CD4-positive, alpha-beta memory T cell (primary cell): ENCODE results near the gene TREML1. TPM values are rescaled to one million over a fixed set of nuclear protein-coding genes. Genes with fewer than 3 reads are reported as not detected.
A peak's percentile ranks its signal among the peaks of the same experiment; 100 is the strongest.
"Not testable (repeated sequence)": the region's sequence is repeated elsewhere in the genome, so short reads cannot be mapped to it uniquely, and the experiment has no call there.

ENCODE experiments used
- CTCF ChIA-PET: fragments of 350-600 bp; sonication (Branson Sonifier 250); formaldehyde crosslinking; loops from one replicate; lab custom pipeline; 2021; ENCODE audit warnings: inconsistent platforms; ENCODE audit not compliant: partially characterized antibody; lab: Charles Lee
- POLR2A ChIA-PET: fragments of 350-600 bp; sonication (Branson Sonifier 250); formaldehyde crosslinking; loops from one replicate; lab custom pipeline; 2021; ENCODE audit not compliant: partially characterized antibody; lab: Charles Lee
- DNase-seq, 5 donors: peaks; one replicate each; pipeline versions ENCODE4 v3.0.0 to v3.0.0-alpha.2; 2020 to 2022; ENCODE audit warnings: mixed read lengths in 1 of 5
- H3K27ac ChIP-seq: one replicate; pipeline ENCODE4 v1.7.0; 2013; ENCODE audit warnings: low read depth, low read length
- H3K27me3 ChIP-seq: 2 replicates; pipeline ENCODE4 v1.7.0; 2013; ENCODE audit warnings: mild to moderate bottlenecking, low read length, moderate library complexity; ENCODE audit not compliant: insufficient read depth
- H3K36me3 ChIP-seq: 2 replicates; pipeline ENCODE4 v1.7.0; 2013; ENCODE audit warnings: mild to moderate bottlenecking, low read length, moderate library complexity; ENCODE audit not compliant: insufficient read depth
- H3K4me1 ChIP-seq: 2 replicates; pipeline ENCODE4 v1.7.0; 2013; ENCODE audit warnings: mild to moderate bottlenecking, low read length, moderate library complexity; ENCODE audit not compliant: insufficient read depth
- H3K4me3 ChIP-seq, 2 donors: one replicate each; pipeline ENCODE4 v1.7.0; 2013; ENCODE audit warnings: low read length in 2 of 2, mild to moderate bottlenecking in 1 of 2
- H3K9me3 ChIP-seq, 2 donors: one replicate each; pipeline ENCODE4 v1.7.0; 2013; ENCODE audit warnings: low read length in 2 of 2, control low read depth in 1 of 2; ENCODE audit not compliant: control insufficient read depth in 1 of 2
- H3K27ac Mint-ChIP-seq, 7 donors: one replicate each; pipeline ENCODE4 v1.8.0; 2020 to 2021; ENCODE audit warnings: mixed read lengths in 7 of 7, mild to moderate bottlenecking in 6 of 7, inconsistent platforms in 3 of 7, moderate library complexity in 3 of 7
- H3K27me3 Mint-ChIP-seq, 2 donors: one replicate each; pipeline ENCODE4 v1.8.0; 2020 to 2021; ENCODE audit warnings: mixed read lengths in 2 of 2
- H3K36me3 Mint-ChIP-seq, 2 donors: one replicate each; pipeline ENCODE4 v1.8.0; 2020 to 2021; ENCODE audit warnings: mixed read lengths in 2 of 2, inconsistent platforms in 1 of 2, mild to moderate bottlenecking in 1 of 2
- H3K4me1 Mint-ChIP-seq, 4 donors: one replicate each; pipeline ENCODE4 v1.8.0; 2020 to 2021; ENCODE audit warnings: mixed read lengths in 4 of 4, mild to moderate bottlenecking in 1 of 4
- H3K4me3 Mint-ChIP-seq, 8 donors: one replicate each; pipeline ENCODE4 v1.8.0; 2020 to 2021; ENCODE audit warnings: mixed read lengths in 8 of 8, mild to moderate bottlenecking in 7 of 8, moderate library complexity in 6 of 8, inconsistent platforms in 3 of 8
- H3K9me3 Mint-ChIP-seq, 8 donors: one replicate each; pipeline ENCODE4 v1.8.0; 2020 to 2021; ENCODE audit warnings: mixed read lengths in 8 of 8, mild to moderate bottlenecking in 5 of 8, inconsistent platforms in 3 of 8, moderate library complexity in 1 of 8
- intact Hi-C: fragments of 100-400 bp; cut with micrococcal nuclease; formaldehyde crosslinking; loops from one replicate; pipeline ENCODE4 v1.15.1; 2023
- polyA plus RNA-seq, 2 donors: library from polyadenylated mRNA; unstranded; fragments of 300-500 nt; fragmentation: Illumina TruSeq; gene quantifications; one replicate each; pipeline ENCODE4 v1.2.3, GENCODE V29; 2021
- total RNA-seq, 2 experiments: library from RNA; stranded (reverse); gene quantifications; one replicate each; pipeline ENCODE4 v1.2.3, GENCODE V29; 2021

TREML1 gene
- total and polyA plus RNA-seq, 4 experiments from 2014 or later, result not detected

- peaks cover 17 to 25% (median 18%) of the 10 kb centered on the region in 4 donors for H3K4me1 Mint-ChIP-seq
- DNase-seq, H3K9me3 ChIP-seq, intact Hi-C loops, H3K27me3 ChIP-seq, H3K27ac ChIP-seq, H3K4me3 ChIP-seq, POLR2A ChIA-PET, H3K9me3 Mint-ChIP-seq, H3K4me3 Mint-ChIP-seq, H3K27me3 Mint-ChIP-seq, H3K36me3 ChIP-seq: not testable (repeated sequence)
- CTCF ChIA-PET, result interaction anchor here (1.2 to 3.7 kb wide), 3 partner anchors 9 to 131 kb away, joined by 3 to 14 read pairs (median 5); partner anchors contain the start of gene TREML2
- H3K27ac Mint-ChIP-seq, result peak overlapping the region in 1 of 7 donors; percentile 56
- H3K4me1 ChIP-seq, result peaks cover 24% of the 10 kb centered on the region
- H3K36me3 Mint-ChIP-seq, result peaks cover 3 to 18% of the 10 kb centered on the region in 2 donors
Observed at GRCh38 chr6:41189046-41189445, 34.9 kb upstream of the TREML1 start.

DNA sequence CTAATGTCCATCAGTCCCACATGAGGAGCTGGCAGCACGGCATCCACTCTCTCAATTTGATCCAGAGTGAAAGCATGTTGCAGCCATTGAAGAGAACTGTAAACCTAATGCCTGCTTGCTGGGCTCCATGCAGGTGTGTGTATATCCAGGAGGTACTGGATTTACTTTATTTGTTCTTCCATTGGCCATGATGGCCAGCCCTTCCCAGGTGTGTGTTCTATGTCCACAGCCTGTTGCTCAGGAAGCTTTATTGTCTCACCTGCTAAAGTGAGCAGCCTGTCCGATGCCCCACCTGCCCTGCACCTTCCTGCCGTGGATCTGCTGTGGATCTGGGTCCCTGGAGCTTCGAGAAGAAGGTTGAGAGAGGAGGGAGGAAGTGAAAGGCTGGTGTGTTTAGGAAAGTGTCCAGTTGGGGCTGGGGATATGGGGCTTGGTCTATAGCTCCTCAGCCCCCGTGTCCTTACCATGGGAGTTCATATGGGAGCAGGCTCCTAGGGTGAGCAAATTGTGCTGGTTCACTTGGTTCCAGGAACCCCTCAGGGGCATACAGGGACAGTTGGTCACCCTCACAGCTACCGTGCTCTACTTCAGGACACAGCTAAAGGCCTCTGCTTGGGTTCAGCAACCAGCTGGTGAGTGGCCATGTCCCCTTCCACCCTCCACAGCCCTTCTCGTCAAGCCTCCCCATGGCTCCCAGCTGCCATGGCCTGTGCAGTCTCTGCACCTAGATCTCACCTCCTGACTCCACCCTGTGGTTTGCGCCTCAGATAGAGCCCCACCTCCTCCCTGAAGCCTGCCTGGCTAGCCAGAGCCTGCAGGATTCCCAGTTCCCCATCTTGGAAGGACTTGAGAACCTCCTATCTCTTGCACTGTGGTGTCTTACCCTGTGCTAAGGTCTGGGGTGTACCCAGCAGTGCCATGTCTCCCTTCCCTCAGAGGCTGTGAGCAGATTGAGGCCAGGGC lies 34.1 kb upstream of the TREML1 start:
- Histone ChIP-seq H3K27me3 (no peaks in the 10 kb centered on the region), H3K36me3 (no peaks in the 10 kb centered on the region), H3K4me1 (peaks cover 24% of the 10 kb centered on the region), H3K4me3 (no peak overlapping the region), H3K27ac (no peak overlapping the region), H3K9me3 (no peaks in the 10 kb centered on the region)
- no peak for DNase-seq
- intact Hi-C loops, result no loop called here
- CTCF ChIA-PET, result interaction anchor here (1.3 to 3.7 kb wide), 2 partner anchors 11 to 116 kb away, joined by 3 to 14 read pairs; partner anchors contain the start of genes OARD1 and TREML2
- peaks cover 13 to 21% (median 16%) of the 10 kb centered on the region in 4 donors for H3K4me1 Mint-ChIP-seq
- POLR2A ChIA-PET, result no interaction called here
- no peak overlapping the region for H3K4me3 Mint-ChIP-seq
- peak overlapping the region in 2 of 7 donors; percentile 56 to 68 for H3K27ac Mint-ChIP-seq
- H3K9me3 Mint-ChIP-seq, result peaks cover 0 to 9% (median 3%) of the 10 kb centered on the region in 8 donors
- H3K36me3 Mint-ChIP-seq, result peaks cover 3 to 15% of the 10 kb centered on the region in 2 donors
- no peaks in the 10 kb centered on the region for H3K27me3 Mint-ChIP-seq

- H3K4me1 ChIP-seq, result peaks cover 18% of the 10 kb centered on the region
- Mint-ChIP-seq H3K4me1 (peaks cover 17 to 20% (median 18%) of the 10 kb centered on the region in 4 donors), H3K4me3 (no peak overlapping the region), H3K27ac (peak overlapping the region in 3 of 7 donors; percentile 4 to 79 (median 23)), H3K27me3 (no peaks in the 10 kb centered on the region), H3K9me3 (peaks cover 0 to 9% (median 3%) of the 10 kb centered on the region in 8 donors), H3K36me3 (peaks cover 0 to 14% of the 10 kb centered on the region in 2 donors)
- no peak overlapping the region for H3K27ac ChIP-seq
- POLR2A ChIA-PET, result no interaction called here
- H3K4me3 ChIP-seq, result no peak overlapping the region
- H3K27me3 ChIP-seq, result no peaks in the 10 kb centered on the region
- no peak for DNase-seq
- H3K9me3 ChIP-seq, result no peaks in the 10 kb centered on the region
- CTCF ChIA-PET, result interaction anchor here (1.0 to 1.2 kb wide), 3 partner anchors 9 to 146 kb away, joined by 3 to 4 read pairs (median 4); no protein-coding TSS in a partner anchor
- intact Hi-C loops, result no loop called here
- H3K36me3 ChIP-seq, result no peaks in the 10 kb centered on the region
Observed at GRCh38 chr6:41186031-41186562, 31.9 kb upstream of the TREML1 start.

GRCh38 chr6:41184761-41185160 lies 30.6 kb upstream of the TREML1 start:
- POLR2A ChIA-PET, result no interaction called here
- Histone ChIP-seq H3K27me3 (no peaks in the 10 kb centered on the region), H3K4me1 (peaks cover 18% of the 10 kb centered on the region), H3K9me3 (no peaks in the 10 kb centered on the region), H3K4me3 (no peak overlapping the region), H3K27ac (no peak overlapping the region), H3K36me3 (no peaks in the 10 kb centered on the region)
- no peaks in the 10 kb centered on the region for H3K27me3 Mint-ChIP-seq
- intact Hi-C loops, result loop anchor here (5.0 kb wide), 1 partner anchor 1837 kb away; no protein-coding TSS in a partner anchor
- peak overlapping the region in 2 of 7 donors; percentile 79 to 83 for H3K27ac Mint-ChIP-seq
- H3K36me3 Mint-ChIP-seq, result peaks cover 0 to 5% of the 10 kb centered on the region in 2 donors
- no peak overlapping the region for H3K4me3 Mint-ChIP-seq
- peaks cover 14 to 20% (median 18%) of the 10 kb centered on the region in 4 donors for H3K4me1 Mint-ChIP-seq
- peaks cover 0 to 4% (median 0%) of the 10 kb centered on the region in 8 donors for H3K9me3 Mint-ChIP-seq
- DNase-seq, result no peak
- CTCF ChIA-PET, result interaction anchor here (1.1 to 4.1 kb wide), 2 partner anchors 9 to 11 kb away, joined by 3 to 26 read pairs; no protein-coding TSS in a partner anchor

DNA sequence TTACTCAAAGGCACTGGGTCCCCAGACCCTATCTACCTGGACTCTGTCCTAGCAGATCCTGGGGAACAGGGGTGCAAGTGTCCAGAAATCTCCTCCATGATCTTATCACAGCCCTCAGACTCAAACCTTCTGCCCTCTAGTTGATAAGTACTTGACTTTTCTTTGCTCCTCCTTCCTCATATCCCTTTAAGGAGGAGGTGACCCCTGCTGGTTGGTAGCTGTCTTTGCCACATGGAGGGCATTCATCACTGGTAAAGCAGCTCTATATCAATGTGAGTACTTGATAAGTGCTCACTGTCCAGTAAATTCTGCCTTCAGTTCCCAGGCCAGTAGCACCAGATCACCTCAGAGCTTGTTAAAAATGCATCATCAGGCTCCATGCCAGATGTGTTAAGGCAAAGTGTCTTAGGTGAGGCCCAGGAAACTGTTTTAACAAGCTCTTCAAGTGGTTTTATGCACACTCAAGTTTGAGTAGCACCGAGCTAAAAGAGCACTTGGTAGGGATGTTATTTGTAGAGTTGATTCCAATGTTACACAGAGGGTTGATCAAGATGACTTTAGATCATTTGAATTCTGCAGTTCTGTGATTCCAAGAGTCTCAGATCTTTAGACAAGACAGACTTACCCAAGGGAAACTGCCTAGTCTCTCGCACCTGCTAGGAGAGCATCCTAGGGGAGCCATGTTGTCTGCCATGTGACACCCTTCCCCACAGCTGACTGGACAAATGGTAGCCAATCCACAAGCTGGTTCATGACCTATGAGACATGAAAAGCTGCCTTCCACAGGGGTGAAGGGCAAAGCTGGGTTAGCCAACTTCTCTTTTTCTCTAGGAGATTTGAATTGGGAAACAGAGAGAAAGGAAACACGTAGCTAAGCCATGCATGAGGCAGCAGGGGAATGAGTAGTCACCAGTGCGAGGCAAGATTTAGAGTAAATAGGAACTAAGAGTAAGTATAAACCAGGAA lies 28.2 kb upstream of the TREML1 start:
- Histone ChIP-seq H3K27ac (no peak overlapping the region), H3K9me3 (no peaks in the 10 kb centered on the region), H3K36me3 (no peaks in the 10 kb centered on the region), H3K4me1 (peaks cover 7% of the 10 kb centered on the region), H3K4me3 (no peak overlapping the region), H3K27me3 (no peaks in the 10 kb centered on the region)
- CTCF ChIA-PET, result interaction anchor here (0.8 to 4.1 kb wide), 32 partner anchors 10 to 234 kb away, joined by 3 to 37 read pairs (median 4); partner anchors contain the start of genes TREML2 and UNC5CL
- POLR2A ChIA-PET, result interaction anchor here (1.6 kb wide), 1 partner anchor 18 kb away, joined by 7 read pairs; the partner anchor contains the start of gene TREML2
- Mint-ChIP-seq H3K4me1 (peaks cover 7 to 14% (median 10%) of the 10 kb centered on the region in 4 donors), H3K27me3 (peaks cover 3 to 6% of the 10 kb centered on the region in 2 donors), H3K9me3 (no peaks in the 10 kb centered on the region), H3K36me3 (no peaks in the 10 kb centered on the region), H3K27ac (peak overlapping the region in 1 of 7 donors; percentile 2), H3K4me3 (no peak overlapping the region)
- peak; percentile 47 to 65 (median 56) for DNase-seq
- intact Hi-C loops, result loop anchor here (1.0 to 5.0 kb wide), 4 partner anchors 90 to 1835 kb away; partner anchors contain the start of genes NFYA and OARD1

DNA sequence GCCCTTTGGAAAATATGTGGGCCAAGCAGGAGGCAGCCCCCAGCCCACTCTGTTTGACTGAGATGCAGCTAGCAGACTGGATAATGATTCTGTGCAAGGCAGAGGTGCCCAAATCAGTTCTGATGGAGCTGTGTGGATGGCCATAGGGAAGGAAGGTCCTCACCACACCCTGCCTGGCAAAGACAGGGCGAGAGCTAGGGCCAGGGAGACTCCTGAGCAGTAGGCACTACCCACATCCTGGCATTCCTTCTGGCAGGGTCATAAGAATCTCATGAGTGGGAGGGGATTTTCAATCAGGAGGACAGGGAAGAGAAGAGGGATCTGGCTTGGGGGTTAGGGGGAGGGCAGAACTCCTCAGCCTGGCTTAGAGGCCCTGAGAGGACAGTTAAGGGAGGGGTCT lies 27.4 kb upstream of the TREML1 start:
- Histone ChIP-seq H3K36me3 (no peaks in the 10 kb centered on the region), H3K4me3 (no peak overlapping the region), H3K4me1 (peaks cover 7% of the 10 kb centered on the region), H3K27me3 (no peaks in the 10 kb centered on the region), H3K9me3 (no peaks in the 10 kb centered on the region), H3K27ac (no peak overlapping the region)
- no peaks in the 10 kb centered on the region for H3K9me3 Mint-ChIP-seq
- intact Hi-C loops, result loop anchor here (5.0 kb wide), 1 partner anchor 1834 kb away; no protein-coding TSS in a partner anchor
- no peak overlapping the region for H3K4me3 Mint-ChIP-seq
- peak overlapping the region in 1 of 7 donors; percentile 76 for H3K27ac Mint-ChIP-seq
- H3K4me1 Mint-ChIP-seq, result peaks cover 7 to 10% (median 8%) of the 10 kb centered on the region in 4 donors
- CTCF ChIA-PET, result interaction anchor here (0.8 to 4.1 kb wide), 20 partner anchors 10 to 184 kb away, joined by 3 to 37 read pairs (median 5); partner anchors contain the start of genes TREML2 and UNC5CL
- H3K36me3 Mint-ChIP-seq, result no peaks in the 10 kb centered on the region
- POLR2A ChIA-PET, result interaction anchor here (1.6 kb wide), 1 partner anchor 19 kb away, joined by 7 read pairs; the partner anchor contains the start of gene TREML2
- peaks cover 6 to 9% of the 10 kb centered on the region in 2 donors for H3K27me3 Mint-ChIP-seq
- DNase-seq, result no peak
